H1 (cell line): Measurements from ENCODE around the gene RFT1. TPM values are rescaled to one million over a fixed set of nuclear protein-coding genes. Genes with fewer than 3 reads are reported as not detected.

Source experiments
- CTCF ChIA-PET: fragments of 300-600 bp; sonication (Branson Sonifier 250); formaldehyde crosslinking; loops from one replicate; lab custom pipeline; 2021; ENCODE audit not compliant: partially characterized antibody; lab: Charles Lee
- POLR2A ChIA-PET: fragments of 300-600 bp; sonication (Branson Sonifier 250); formaldehyde crosslinking; loops from one replicate; lab custom pipeline; 2021; ENCODE audit warnings: inconsistent platforms; ENCODE audit not compliant: partially characterized antibody; lab: Charles Lee
- DNase-seq, 2 experiments: peaks; one replicate each; pipeline versions ENCODE4 v3.0.0 to v3.0.0-alpha.2; 2010 to 2022; ENCODE audit warnings: low spot score in 2 of 2, low read depth in 1 of 2, mixed read lengths in 1 of 2
- FAIRE-seq: peaks from 2 replicates; lab custom pipeline; 2011; peaks lifted over from hg19 to GRCh38; lab: Jason Lieb, UNC
- H2AFZ ChIP-seq: 2 replicates; pipeline ENCODE4 v1.8.1; 2012; ENCODE audit warnings: low read length, inconsistent platforms
- H2AK5ac ChIP-seq: 2 replicates; pipeline ENCODE4 v1.6.1; 2013; ENCODE audit warnings: low read depth, low read length
- H2BK120ac ChIP-seq: replicated peaks from 2 replicates; pipeline ENCODE3; 2013; ENCODE audit warnings: low read depth, low read length, inconsistent platforms
- H2BK12ac ChIP-seq: 2 replicates; pipeline ENCODE4 v1.6.1; 2013; ENCODE audit warnings: low read depth, low read length
- H2BK15ac ChIP-seq: 2 replicates; pipeline ENCODE4 v1.6.1; 2013; ENCODE audit warnings: low read length
- H2BK20ac ChIP-seq: 2 replicates; pipeline ENCODE4 v1.6.1; 2013; ENCODE audit warnings: low read length
- H2BK5ac ChIP-seq: 2 replicates; pipeline ENCODE4 v1.6.1; 2013; ENCODE audit warnings: low read depth, low read length
- H3K14ac ChIP-seq: 2 replicates; pipeline ENCODE4 v1.6.1; 2013; ENCODE audit warnings: inconsistent platforms; ENCODE audit not compliant: insufficient read length
- H3K18ac ChIP-seq: 2 replicates; pipeline ENCODE4 v1.6.1; 2013; ENCODE audit warnings: low read length; ENCODE audit errors: extremely low read depth
- H3K23ac ChIP-seq: 2 replicates; pipeline ENCODE4 v1.6.1; 2013; ENCODE audit warnings: inconsistent platforms; ENCODE audit not compliant: insufficient read length
- H3K23me2 ChIP-seq: 2 replicates; pipeline ENCODE4 v1.6.1; 2013; ENCODE audit warnings: low read depth, low read length
- H3K27ac ChIP-seq: 2 replicates; pipeline ENCODE4 v1.6.1; 2011; ENCODE audit warnings: low read depth, low read length, inconsistent platforms
- H3K27me3 ChIP-seq, 4 experiments: replicated peaks in 1 of 4; 1 replicate in 1 of 4; 2 replicates in 3 of 4; pipeline versions ENCODE4 v1.6.1 to v1.8.1; 2011 to 2013; ENCODE audit warnings: low read length in 3 of 4, mild to moderate bottlenecking in 3 of 4, inconsistent platforms in 2 of 4, mixed read lengths in 2 of 4, moderate library complexity in 1 of 4; ENCODE audit not compliant: control insufficient read depth in 3 of 4, insufficient read depth in 3 of 4; ENCODE audit errors: extremely low read depth in 1 of 4
- H3K36me3 ChIP-seq, 4 experiments: 2 replicates each; pipeline versions ENCODE4 v1.6.1 to v1.8.1; 2011 to 2013; ENCODE audit warnings: mild to moderate bottlenecking in 4 of 4, low read length in 3 of 4, moderate library complexity in 2 of 4, control low read depth in 1 of 4, inconsistent platforms in 1 of 4; ENCODE audit not compliant: insufficient read depth in 4 of 4, control insufficient read depth in 2 of 4
- H3K4ac ChIP-seq: replicated peaks from 2 replicates; pipeline ENCODE3; 2013; ENCODE audit warnings: low read length, low read depth, mixed read lengths, inconsistent platforms; ENCODE audit not compliant: insufficient read length
- H3K4me1 ChIP-seq, 4 experiments: replicated peaks in 1 of 4; 1 replicate in 1 of 4; 2 replicates in 3 of 4; pipeline versions ENCODE4 v1.6.1 to v1.8.1; 2011 to 2013; ENCODE audit warnings: low read length in 3 of 4, inconsistent platforms in 2 of 4, mixed read lengths in 1 of 4; ENCODE audit not compliant: insufficient read depth in 4 of 4, control insufficient read depth in 3 of 4
- H3K4me2 ChIP-seq, 2 experiments: 2 replicates each; pipeline versions ENCODE4 v1.6.1 to v1.8.1; 2011 to 2013; ENCODE audit warnings: low read depth in 2 of 2, low read length in 2 of 2, control low read depth in 1 of 2, inconsistent platforms in 1 of 2, mild to moderate bottlenecking in 1 of 2; ENCODE audit not compliant: insufficient read depth in 1 of 2
- H3K4me3 ChIP-seq, 4 experiments: fragments of 200-600, 300-600 bp in 1 of 4; sonication (generic), shearing (Covaris generic), sonication (Bioruptor Twin) in 1 of 4; 2 replicates each; pipeline versions ENCODE4 v1.5.1 to v1.8.1; 2011 to 2016; ENCODE audit warnings: low read length in 4 of 4, low read depth in 3 of 4, control low read depth in 2 of 4, inconsistent platforms in 2 of 4, mild to moderate bottlenecking in 2 of 4, mixed read lengths in 1 of 4, moderate library complexity in 1 of 4; ENCODE audit not compliant: insufficient read depth in 2 of 4; ENCODE audit errors: extremely low read depth in 1 of 4
- H3K56ac ChIP-seq: replicated peaks from 2 replicates; pipeline ENCODE3; 2013; ENCODE audit warnings: low read depth, mild to moderate bottlenecking, mixed read lengths, low read length, inconsistent platforms; ENCODE audit not compliant: insufficient read length
- H3K79me1 ChIP-seq: 2 replicates; pipeline ENCODE4 v1.6.1; 2013; ENCODE audit warnings: low read depth, low read length, control low read depth
- H3K79me2 ChIP-seq, 2 experiments: 2 replicates each; pipeline versions ENCODE4 v1.6.1 to v1.8.1; 2012 to 2013; ENCODE audit warnings: low read length in 2 of 2, mild to moderate bottlenecking in 2 of 2, inconsistent platforms in 1 of 2; ENCODE audit not compliant: insufficient read depth in 2 of 2, control insufficient read depth in 1 of 2
- H3K9ac ChIP-seq, 4 experiments: replicated peaks in 1 of 4; 1 replicate in 1 of 4; 2 replicates in 3 of 4; pipeline versions ENCODE4 v1.6.1 to v1.8.1; 2011 to 2013; ENCODE audit warnings: low read depth in 3 of 4, low read length in 3 of 4, control low read depth in 2 of 4, mild to moderate bottlenecking in 2 of 4, moderate library complexity in 2 of 4, inconsistent platforms in 1 of 4; ENCODE audit errors: extremely low read depth in 1 of 4
- H3K9me3 ChIP-seq, 2 experiments: 2 replicates each; pipeline versions ENCODE4 v1.6.1 to v1.8.1; 2012 to 2013; ENCODE audit warnings: mild to moderate bottlenecking in 2 of 2, moderate library complexity in 2 of 2, control low read depth in 1 of 2, inconsistent platforms in 1 of 2, low read depth in 1 of 2, low read length in 1 of 2, mixed read lengths in 1 of 2; ENCODE audit not compliant: insufficient read depth in 2 of 2
- H4K20me1 ChIP-seq, 2 experiments: replicated peaks in 1 of 2; 2 replicates each; pipeline versions ENCODE3 to v1.8.1; 2011 to 2013; ENCODE audit warnings: inconsistent platforms in 2 of 2, low read length in 2 of 2, mild to moderate bottlenecking in 1 of 2; ENCODE audit not compliant: insufficient read depth in 2 of 2, control insufficient read depth in 1 of 2
- H4K5ac ChIP-seq: 2 replicates; pipeline ENCODE4 v1.6.1; 2013; ENCODE audit warnings: low read length, low read depth, mixed read lengths, inconsistent platforms; ENCODE audit not compliant: insufficient read length
- H4K8ac ChIP-seq: 2 replicates; pipeline ENCODE4 v1.8.0; 2013; ENCODE audit warnings: mild to moderate bottlenecking, moderate library complexity, low read length, inconsistent platforms; ENCODE audit not compliant: insufficient read depth; ENCODE audit errors: extremely low read depth
- H4K91ac ChIP-seq: replicated peaks from 2 replicates; pipeline ENCODE3; 2013; ENCODE audit warnings: low read length, mixed read lengths, inconsistent platforms; ENCODE audit not compliant: insufficient read length
- ASH2L ChIP-seq: fragments of 200-600, 300-600 bp; sonication (generic); IDR thresholded peaks from one replicate; pipeline ENCODE4 v1.7.1; 2017; ENCODE audit warnings: low read length
- BACH1 ChIP-seq: IDR thresholded peaks from 2 replicates; pipeline ENCODE4 v1.6.1; 2012; ENCODE audit warnings: low read length, improper control_type of control experiment
- BCL11A ChIP-seq, 2 experiments: IDR thresholded peaks; one replicate each; pipeline ENCODE4 v1.6.1; 2011; ENCODE audit warnings: low read depth in 2 of 2, low read length in 2 of 2, mild to moderate bottlenecking in 2 of 2
- CEBPB ChIP-seq: IDR thresholded peaks from 2 replicates; pipeline ENCODE4 v1.6.1; 2012; ENCODE audit warnings: low read depth, low read length
- SP1 ChIP-seq: IDR thresholded peaks from 2 replicates; pipeline ENCODE4 v1.6.1; 2011; ENCODE audit warnings: low read depth, low read length
- SRF ChIP-seq: IDR thresholded peaks from 2 replicates; pipeline ENCODE4 v1.6.1; 2011; ENCODE audit warnings: mild to moderate bottlenecking, low read depth, low read length, moderate library complexity
- ZNF274 ChIP-seq: IDR thresholded peaks from 2 replicates; pipeline ENCODE4 v1.7.0; 2012; ENCODE audit warnings: low read length, borderline replicate concordance; ENCODE audit errors: extremely low read depth
- WGBS, 2 experiments: shearing (Covaris generic) in 1 of 2; methylation state at CpG; one replicate each; pipeline versions ENCODE4 v1.1.6 to v1.1.7; 2013 to 2015; ENCODE audit warnings: low lambda C conversion rate in 2 of 2, mixed read lengths in 2 of 2, inconsistent platforms in 1 of 2, low coverage in 1 of 2, missing lambda C conversion rate in 1 of 2; ENCODE audit not compliant: insufficient replicate concordance in 2 of 2, insufficient coverage in 1 of 2, insufficient read length in 1 of 2; ENCODE audit errors: extremely low coverage in 1 of 2, missing lambda C conversion rate in 1 of 2; 5-methylcytosine and 5-hydroxymethylcytosine counted together
- polyA plus RNA-seq, 7 experiments: library from polyadenylated mRNA; depleted of rRNA in 3 of 7; stranded (reverse) in 5 of 7; unstranded in 2 of 7; fragments of >200 nt in 5 of 7; fragments of 200-250 nt in 2 of 7; gene quantifications; 1 replicate in 5 of 7; 2 replicates in 1 of 7; 4 replicates in 1 of 7; pipeline versions ENCODE4 v1.2.1 to v1.2.3, GENCODE V29; 2011 to 2013; ENCODE audit warnings: missing spikeins in 2 of 7, mixed read lengths in 2 of 7
- total RNA-seq: library from RNA; stranded (reverse); fragmentation: NEBNext Ultra II Directional; extraction: Animal tissue kit (Norgen Biotek cat#: 25700); gene quantifications from 2 replicates; pipeline ENCODE4 v1.2.1, GENCODE V29; 2021
- TF ChIP-seq, protein P1 (sequence below), 3 experiments: IDR thresholded peaks; 1 replicate in 2 of 3; 2 replicates in 1 of 3; pipeline versions ENCODE4 v1.5.1 to v1.6.1; 2011; ENCODE audit warnings: low read length in 3 of 3, mild to moderate bottlenecking in 3 of 3, inconsistent platforms in 2 of 3, low read depth in 1 of 3, moderate library complexity in 1 of 3; ENCODE audit not compliant: insufficient read depth in 1 of 3; ENCODE audit errors: control extremely low read depth in 1 of 3

Gene RFT1
- total and polyA plus RNA-seq, 2 of the 8 experiments (the other 6 are each of a cell fraction or from before 2014, with no cell fraction given) = 27.7 to 42.4 TPM

DNA sequence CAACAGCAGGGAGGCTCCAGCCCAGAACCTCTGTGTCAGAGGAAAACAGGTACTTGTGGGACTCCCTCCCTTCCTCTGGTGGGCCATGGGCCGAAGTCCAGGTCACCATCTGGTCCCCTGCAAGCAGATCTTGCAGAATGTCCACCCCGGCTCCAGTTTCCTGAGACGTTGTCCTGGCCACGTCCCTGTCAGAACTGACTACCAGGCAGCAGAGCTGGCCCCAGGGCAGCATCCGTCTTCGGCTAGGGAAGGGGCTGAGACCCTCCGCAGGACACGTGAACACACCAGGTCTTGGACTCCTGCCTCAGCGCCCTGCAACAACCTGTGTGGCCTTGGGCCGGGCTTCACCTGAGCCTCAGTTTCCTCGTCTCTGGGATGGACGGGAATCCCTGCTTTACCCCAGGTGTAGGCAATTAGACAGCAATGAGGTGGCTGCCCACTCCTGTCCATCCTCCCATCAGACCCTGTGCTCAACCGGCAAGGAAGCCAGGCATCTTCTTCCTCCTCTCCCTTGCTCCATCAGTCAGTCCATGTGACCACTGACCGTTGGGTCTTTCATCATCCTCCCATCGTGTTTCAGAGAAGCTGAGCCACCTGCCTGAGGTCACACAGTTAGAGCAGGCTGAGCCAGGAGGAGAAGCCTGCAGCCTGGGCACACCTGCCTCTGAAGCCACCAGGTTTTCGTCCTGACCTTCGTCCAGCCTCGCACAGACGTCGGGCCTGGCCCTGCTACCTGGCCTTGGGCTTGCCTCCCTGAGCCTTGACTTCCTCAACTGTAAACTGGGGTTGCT lies 21.8 kb upstream of the RFT1 start:
- POLR2A ChIA-PET = no interaction called here
- no peaks in the 10 kb centered on the region for H4K20me1 ChIP-seq
- H3K56ac ChIP-seq = no peak overlapping the region
- H3K36me3 ChIP-seq = no peaks in the 10 kb centered on the region
- no peak overlapping the region for H3K4ac ChIP-seq
- no peaks in the 10 kb centered on the region for H3K79me2 ChIP-seq
- WGBS, 2 experiments = 86% methylated on average over 20 of the region's 20 CpGs; no CpG with 5 or more reads in 1 of the 2 experiments
- H2BK15ac ChIP-seq = no peak overlapping the region
- H3K4me2 ChIP-seq = no peak overlapping the region
- no peak for DNase-seq
- H3K14ac ChIP-seq = no peak overlapping the region
- H3K79me1 ChIP-seq = no peaks in the 10 kb centered on the region
- H4K5ac ChIP-seq = no peak overlapping the region
- H3K9me3 ChIP-seq = no peaks in the 10 kb centered on the region
- H2AK5ac ChIP-seq = no peak overlapping the region
- no peak overlapping the region for H2BK5ac ChIP-seq
- peak overlapping the region; percentile 60; the same call in 1 of the 2 replicates for H2BK12ac ChIP-seq
- H3K4me3 ChIP-seq = no peak overlapping the region
- H3K18ac ChIP-seq = no peak overlapping the region
- H2BK20ac ChIP-seq = no peak overlapping the region
- no peak overlapping the region for H2BK120ac ChIP-seq
- H4K91ac ChIP-seq = no peak overlapping the region
- peaks cover 0 to 9% (median 2%) of the 10 kb centered on the region in 4 experiments; a peak in 2 of 7 replicates for H3K27me3 ChIP-seq
- H3K27ac ChIP-seq = no peak overlapping the region
- no peak overlapping the region for H3K23ac ChIP-seq
- H4K8ac ChIP-seq = peak overlapping the region; percentile 69; the same call in 1 of the 2 replicates
- H2AFZ ChIP-seq = no peak overlapping the region
- CTCF ChIA-PET = interaction anchor here (0.9 to 2.3 kb wide), 5 partner anchors 8 to 20 kb away, joined by 3 to 6 read pairs (median 5); no protein-coding TSS in a partner anchor
- H3K23me2 ChIP-seq = peaks cover 3% of the 10 kb centered on the region
- peaks cover 0 to 7% (median 4%) of the 10 kb centered on the region in 4 experiments; a peak in 5 of 7 replicates for H3K4me1 ChIP-seq
- no peak for FAIRE-seq
- H3K9ac ChIP-seq = no peak overlapping the region
- TF ChIP-seq, protein P1, sequence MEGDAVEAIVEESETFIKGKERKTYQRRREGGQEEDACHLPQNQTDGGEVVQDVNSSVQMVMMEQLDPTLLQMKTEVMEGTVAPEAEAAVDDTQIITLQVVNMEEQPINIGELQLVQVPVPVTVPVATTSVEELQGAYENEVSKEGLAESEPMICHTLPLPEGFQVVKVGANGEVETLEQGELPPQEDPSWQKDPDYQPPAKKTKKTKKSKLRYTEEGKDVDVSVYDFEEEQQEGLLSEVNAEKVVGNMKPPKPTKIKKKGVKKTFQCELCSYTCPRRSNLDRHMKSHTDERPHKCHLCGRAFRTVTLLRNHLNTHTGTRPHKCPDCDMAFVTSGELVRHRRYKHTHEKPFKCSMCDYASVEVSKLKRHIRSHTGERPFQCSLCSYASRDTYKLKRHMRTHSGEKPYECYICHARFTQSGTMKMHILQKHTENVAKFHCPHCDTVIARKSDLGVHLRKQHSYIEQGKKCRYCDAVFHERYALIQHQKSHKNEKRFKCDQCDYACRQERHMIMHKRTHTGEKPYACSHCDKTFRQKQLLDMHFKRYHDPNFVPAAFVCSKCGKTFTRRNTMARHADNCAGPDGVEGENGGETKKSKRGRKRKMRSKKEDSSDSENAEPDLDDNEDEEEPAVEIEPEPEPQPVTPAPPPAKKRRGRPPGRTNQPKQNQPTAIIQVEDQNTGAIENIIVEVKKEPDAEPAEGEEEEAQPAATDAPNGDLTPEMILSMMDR (IDR thresholded peaks at IDR 0.05; ENCODE audit: control extremely low read depth in 1 of 3, insufficient read depth in 1 of 3, low read depth in 1 of 3, low read length in 3 of 3) = no peak
- TF ChIP-seq SP1 = no peak
- TF ChIP-seq BACH1 = no peak
- no peak for TF ChIP-seq CEBPB
- TF ChIP-seq BCL11A (IDR thresholded peaks at IDR 0.05; ENCODE audit: low read depth in 2 of 2, low read length in 2 of 2) = no peak
- TF ChIP-seq SRF = no peak
- TF ChIP-seq ASH2L = no peak
- no peak for TF ChIP-seq ZNF274
